ENCODE results near the gene SRRM4.

The SRRM4 gene

DNA sequence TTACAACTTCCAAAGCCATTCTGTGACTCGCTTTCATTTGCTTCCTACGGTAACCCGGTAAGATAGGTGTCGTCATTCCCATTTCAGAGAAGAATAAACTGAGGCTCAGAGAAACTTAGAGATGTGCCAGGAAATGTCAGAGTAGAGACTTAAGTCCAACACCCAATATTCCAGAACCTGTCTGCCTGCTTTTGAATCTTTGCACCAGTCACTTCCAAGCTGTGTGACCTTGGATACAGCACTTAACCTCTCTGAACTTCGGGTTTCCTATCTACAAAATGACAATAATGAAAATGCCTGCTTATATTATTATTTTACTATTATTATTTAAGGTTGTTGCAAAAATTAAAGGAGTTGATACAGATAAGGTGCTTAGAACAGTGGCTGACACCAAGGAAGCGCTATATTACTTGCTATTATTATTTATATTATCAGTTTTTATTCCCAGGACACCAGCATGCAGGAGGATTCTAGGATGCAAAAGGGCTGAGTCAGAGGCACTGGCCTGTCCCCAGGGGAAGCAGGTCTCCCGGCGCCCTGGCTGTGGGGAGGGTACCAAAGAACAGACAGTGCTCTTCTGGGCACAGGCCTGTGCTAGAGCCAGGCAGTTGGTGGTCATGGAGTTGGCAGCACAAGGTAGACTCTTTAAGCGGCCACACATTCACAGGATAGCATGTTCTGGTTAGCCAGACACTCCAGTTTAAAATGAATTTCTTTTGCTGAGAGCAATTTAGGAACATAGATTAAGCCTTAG lies 202.8 kb downstream of the SRRM4 start:
- no peak for DNase-seq (ENCODE audit: low read depth)
- TF ChIP-seq, protein P1, sequence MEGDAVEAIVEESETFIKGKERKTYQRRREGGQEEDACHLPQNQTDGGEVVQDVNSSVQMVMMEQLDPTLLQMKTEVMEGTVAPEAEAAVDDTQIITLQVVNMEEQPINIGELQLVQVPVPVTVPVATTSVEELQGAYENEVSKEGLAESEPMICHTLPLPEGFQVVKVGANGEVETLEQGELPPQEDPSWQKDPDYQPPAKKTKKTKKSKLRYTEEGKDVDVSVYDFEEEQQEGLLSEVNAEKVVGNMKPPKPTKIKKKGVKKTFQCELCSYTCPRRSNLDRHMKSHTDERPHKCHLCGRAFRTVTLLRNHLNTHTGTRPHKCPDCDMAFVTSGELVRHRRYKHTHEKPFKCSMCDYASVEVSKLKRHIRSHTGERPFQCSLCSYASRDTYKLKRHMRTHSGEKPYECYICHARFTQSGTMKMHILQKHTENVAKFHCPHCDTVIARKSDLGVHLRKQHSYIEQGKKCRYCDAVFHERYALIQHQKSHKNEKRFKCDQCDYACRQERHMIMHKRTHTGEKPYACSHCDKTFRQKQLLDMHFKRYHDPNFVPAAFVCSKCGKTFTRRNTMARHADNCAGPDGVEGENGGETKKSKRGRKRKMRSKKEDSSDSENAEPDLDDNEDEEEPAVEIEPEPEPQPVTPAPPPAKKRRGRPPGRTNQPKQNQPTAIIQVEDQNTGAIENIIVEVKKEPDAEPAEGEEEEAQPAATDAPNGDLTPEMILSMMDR (IDR thresholded peaks at IDR 0.05; ENCODE audit: low read depth, low read length, missing control alignments), result no peak
- H3K4me3 ChIP-seq (ENCODE audit: low read depth, low read length), result no peak overlapping the region
- in situ Hi-C loops (cut with HindIII; ENCODE audit: low sequenced_read_pairs), result no loop called here

DNA sequence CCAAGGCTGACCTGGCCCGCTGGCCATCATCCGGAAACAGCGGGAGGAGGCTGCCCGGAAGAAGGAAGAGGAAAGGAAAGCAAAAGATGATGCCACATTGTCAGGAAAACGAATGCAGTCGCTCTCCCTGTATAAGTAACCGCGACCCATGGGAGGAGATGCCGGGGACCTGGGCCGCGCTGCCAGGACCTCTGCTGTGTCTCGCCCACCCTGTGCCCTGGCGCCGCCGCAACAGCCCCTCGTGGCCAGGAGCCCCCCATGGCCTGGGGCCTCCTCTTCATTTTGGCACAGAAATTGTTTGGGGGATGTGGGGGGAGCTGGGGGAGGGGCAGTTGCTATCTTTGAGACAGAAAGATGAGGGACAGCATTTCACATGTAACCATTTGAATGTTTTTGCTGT lies 213.9 kb downstream of the SRRM4 start:
- in situ Hi-C loops (cut with HindIII; ENCODE audit: low sequenced_read_pairs), result no loop called here
- TF ChIP-seq, protein P1 (IDR thresholded peaks at IDR 0.05; ENCODE audit: low read depth, low read length, missing control alignments), result no peak
- no peak for DNase-seq (ENCODE audit: low read depth)
- no peak overlapping the region for H3K4me3 ChIP-seq (ENCODE audit: low read depth, low read length)

DNA sequence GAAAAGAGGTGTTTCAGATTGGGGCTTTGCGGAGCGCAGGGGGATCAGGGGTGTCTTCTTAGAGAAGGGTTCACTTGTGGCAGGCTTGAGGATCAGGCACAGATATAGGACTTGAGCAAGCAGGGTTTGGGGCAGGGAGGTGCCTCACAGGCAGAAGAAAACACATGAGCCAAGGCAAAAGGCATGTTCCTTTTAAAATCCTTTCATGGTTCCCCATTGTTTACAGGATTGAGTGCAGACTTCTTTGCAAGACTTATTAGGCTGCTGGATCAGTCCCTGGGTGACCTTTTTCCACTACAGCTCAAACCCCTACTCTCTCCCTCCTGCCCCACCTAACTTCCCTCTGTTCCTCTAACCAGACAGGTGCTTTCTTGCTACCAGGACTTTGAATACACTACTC lies 217.1 kb downstream of the SRRM4 start:
- TF ChIP-seq, protein P1 (IDR thresholded peaks at IDR 0.05; ENCODE audit: low read depth, low read length, missing control alignments), result no peak
- DNase-seq (ENCODE audit: low read depth), result no peak
- in situ Hi-C loops (cut with HindIII; ENCODE audit: low sequenced_read_pairs), result no loop called here
- H3K4me3 ChIP-seq (ENCODE audit: low read depth, low read length), result no peak overlapping the region

DNA sequence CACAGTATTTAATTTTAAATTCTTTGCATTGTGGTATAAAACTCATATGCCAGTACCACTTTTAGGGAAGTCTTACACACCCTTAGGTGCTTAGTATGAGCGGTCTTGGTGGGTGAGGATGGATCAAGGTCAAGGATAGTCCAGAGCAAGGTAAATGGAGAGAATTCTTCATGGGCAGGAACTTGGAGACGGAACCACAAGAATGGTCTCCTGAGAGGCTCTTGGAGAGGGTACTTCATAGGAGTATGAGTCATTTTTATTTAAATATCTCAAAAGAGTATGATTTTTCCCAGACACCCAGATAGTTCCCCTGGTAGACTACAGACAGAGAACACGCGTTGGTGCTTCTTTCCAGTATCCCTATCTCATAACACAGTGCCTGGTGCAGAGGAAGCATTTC lies 219.3 kb downstream of the SRRM4 start:
- in situ Hi-C loops (cut with HindIII; ENCODE audit: low sequenced_read_pairs), result no loop called here
- H3K4me3 ChIP-seq (ENCODE audit: low read depth, low read length), result no peak overlapping the region
- DNase-seq (ENCODE audit: low read depth), result no peak
- TF ChIP-seq, protein P1 (IDR thresholded peaks at IDR 0.05; ENCODE audit: low read depth, low read length, missing control alignments), result no peak

DNA sequence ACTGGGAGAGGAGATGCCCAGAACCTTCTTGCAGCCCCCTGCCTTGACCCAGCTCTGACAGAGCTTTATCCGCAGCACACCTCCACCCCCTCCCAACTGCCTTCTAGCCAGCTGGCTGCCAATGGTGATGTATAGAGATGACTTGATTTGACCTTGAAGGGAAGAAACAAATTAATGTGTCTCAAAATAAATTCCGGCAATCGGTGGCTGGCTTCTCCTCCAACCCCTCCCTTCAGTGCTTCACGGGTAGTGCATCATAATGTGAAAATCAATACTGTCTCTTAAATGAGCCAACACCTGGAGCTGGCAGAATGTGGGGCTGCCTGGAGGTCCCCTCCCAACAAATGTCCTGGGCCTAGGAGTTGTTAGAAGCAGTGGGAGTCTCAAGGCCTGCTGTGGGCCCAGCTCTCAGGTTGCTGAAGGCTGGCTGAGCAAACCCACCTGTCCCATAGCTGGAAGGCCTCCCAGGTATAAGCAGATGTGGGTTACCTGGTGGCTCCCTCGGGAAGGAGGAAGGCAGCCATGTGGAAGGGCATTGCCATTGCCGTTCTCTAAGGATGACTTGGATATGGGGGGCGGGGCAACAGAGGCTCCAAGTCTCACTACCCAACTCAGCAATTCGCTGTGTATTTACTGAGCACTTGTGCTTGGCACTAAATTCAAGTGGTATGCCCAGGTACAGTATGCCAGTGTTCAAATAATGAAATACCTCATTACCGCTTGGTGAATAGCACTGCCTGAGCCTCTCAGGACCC lies 220.6 kb downstream of the SRRM4 start:
- no peak overlapping the region for H3K4me3 ChIP-seq (ENCODE audit: low read depth, low read length)
- no peak for DNase-seq (ENCODE audit: low read depth)
- in situ Hi-C loops (cut with HindIII; ENCODE audit: low sequenced_read_pairs), result no loop called here
- TF ChIP-seq, protein P1 (IDR thresholded peaks at IDR 0.05; ENCODE audit: low read depth, low read length, missing control alignments), result no peak

DNA sequence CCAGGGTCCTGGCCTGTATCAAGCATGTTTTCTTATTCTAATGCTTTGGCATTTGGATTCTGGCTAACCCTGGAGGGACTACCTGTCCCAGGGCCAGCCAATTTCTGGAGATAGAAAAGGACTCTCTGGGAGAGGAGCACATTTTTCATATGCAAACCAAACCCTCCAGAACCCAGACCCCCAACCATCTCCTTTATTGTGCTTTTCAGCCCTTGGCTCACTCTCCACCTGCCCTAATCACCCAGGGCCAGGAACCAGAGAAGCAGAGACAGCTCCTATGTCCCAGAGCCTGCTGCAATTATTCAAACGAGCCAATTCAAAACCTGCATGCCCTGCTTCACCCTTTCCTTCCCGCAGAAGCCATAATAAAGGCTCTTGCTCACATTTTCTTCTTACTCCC lies 221.2 kb downstream of the SRRM4 start:
- in situ Hi-C loops (cut with HindIII; ENCODE audit: low sequenced_read_pairs), result no loop called here
- DNase-seq (ENCODE audit: low read depth), result no peak
- H3K4me3 ChIP-seq (ENCODE audit: low read depth, low read length), result no peak overlapping the region
- TF ChIP-seq, protein P1 (IDR thresholded peaks at IDR 0.05; ENCODE audit: low read depth, low read length, missing control alignments), result no peak

Data from astrocyte of the cerebellum (primary cell).